Prostate gland (tissue), 2 donors: Measurements from ENCODE around the gene PAPPA2.

ENCODE experiments used
- POLR2AphosphoS5 ChIP-seq: sonication (generic); formaldehyde crosslinking; IDR thresholded peaks from one replicate; pipeline ENCODE4 v1.6.1; 2017; ENCODE audit warnings: antibody characterized with exemption
- TF ChIP-seq, protein P1 (sequence below), 4 experiments: fragments of 200-600 bp in 2 of 4; fragments of 450-650 bp in 2 of 4; sonication (generic) in 2 of 4; IDR thresholded peaks; 1 replicate in 3 of 4; 2 replicates in 1 of 4; pipeline ENCODE4 v1.5.1; 2016 to 2019; ENCODE audit warnings: antibody characterized with exemption in 4 of 4, mild to moderate bottlenecking in 2 of 4, moderate library complexity in 2 of 4

DNA sequence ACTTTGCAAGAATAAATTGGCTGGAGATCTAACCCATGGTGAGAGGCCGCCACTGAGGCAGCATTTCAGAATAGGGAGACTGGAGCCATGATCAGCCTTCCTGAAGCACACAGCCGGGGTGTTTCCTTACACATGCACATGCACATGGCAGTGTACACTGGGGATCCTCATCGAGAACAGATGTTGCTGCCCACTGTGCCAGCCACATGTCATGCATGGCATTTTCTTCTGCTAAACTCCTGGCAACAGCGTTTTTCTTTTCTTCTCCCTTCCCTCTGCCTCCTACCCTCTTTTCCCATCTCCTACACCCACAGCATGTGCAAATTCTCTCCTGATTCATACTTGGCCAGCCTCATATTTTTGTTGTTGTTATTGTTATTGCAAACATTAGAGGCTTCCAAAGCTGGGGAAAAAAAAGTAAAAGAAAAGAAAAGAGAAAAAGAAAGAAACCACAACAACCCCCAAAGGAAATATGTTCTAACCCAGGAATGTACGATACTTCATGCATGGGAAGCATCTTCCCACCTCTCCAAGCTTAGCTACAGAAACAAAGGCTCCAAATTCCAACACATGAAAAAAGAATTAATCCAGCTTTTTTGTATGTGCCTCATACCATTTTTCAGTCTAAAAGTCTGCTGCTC is 357.5 kb downstream of the PAPPA2 start:
- TF ChIP-seq, protein P1, sequence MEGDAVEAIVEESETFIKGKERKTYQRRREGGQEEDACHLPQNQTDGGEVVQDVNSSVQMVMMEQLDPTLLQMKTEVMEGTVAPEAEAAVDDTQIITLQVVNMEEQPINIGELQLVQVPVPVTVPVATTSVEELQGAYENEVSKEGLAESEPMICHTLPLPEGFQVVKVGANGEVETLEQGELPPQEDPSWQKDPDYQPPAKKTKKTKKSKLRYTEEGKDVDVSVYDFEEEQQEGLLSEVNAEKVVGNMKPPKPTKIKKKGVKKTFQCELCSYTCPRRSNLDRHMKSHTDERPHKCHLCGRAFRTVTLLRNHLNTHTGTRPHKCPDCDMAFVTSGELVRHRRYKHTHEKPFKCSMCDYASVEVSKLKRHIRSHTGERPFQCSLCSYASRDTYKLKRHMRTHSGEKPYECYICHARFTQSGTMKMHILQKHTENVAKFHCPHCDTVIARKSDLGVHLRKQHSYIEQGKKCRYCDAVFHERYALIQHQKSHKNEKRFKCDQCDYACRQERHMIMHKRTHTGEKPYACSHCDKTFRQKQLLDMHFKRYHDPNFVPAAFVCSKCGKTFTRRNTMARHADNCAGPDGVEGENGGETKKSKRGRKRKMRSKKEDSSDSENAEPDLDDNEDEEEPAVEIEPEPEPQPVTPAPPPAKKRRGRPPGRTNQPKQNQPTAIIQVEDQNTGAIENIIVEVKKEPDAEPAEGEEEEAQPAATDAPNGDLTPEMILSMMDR (IDR thresholded peaks at IDR 0.05) = no peak
- no peak for TF ChIP-seq POLR2AphosphoS5
